ENCODE measurements around the gene CTBP2. TPM values are rescaled to one million over a fixed set of nuclear protein-coding genes. Genes with fewer than 3 reads are reported as not detected.

The CTBP2 gene
- total and polyA plus RNA-seq, 4 donors = 3.4 to 59.2 (median 5.5) TPM

GRCh38 chr10:125026974-125027735, 133.2 kb downstream of the CTBP2 start (continued):
- TF ChIP-seq RXRA (IDR thresholded peaks at IDR 0.05) = no peak
- no peak for TF ChIP-seq JUND (IDR thresholded peaks at IDR 0.05)
- TF ChIP-seq REST (IDR thresholded peaks at IDR 0.05) = no peak

GRCh38 chr10:125026036-125026931, 134.1 kb downstream of the CTBP2 start:
- no peak for DNase-seq (ENCODE audit: low spot score)
- peaks cover 2 to 30% (median 20%) of the 10 kb centered on the region in 4 donors for H3K4me1 ChIP-seq (ENCODE audit: control insufficient read depth in 4 of 4, insufficient read depth in 4 of 4, low read length in 3 of 4)

GRCh38 chr10:125025341-125025740, 135.0 kb downstream of the CTBP2 start:
- H3K27ac ChIP-seq (ENCODE audit: low read depth in 1 of 2, low read length in 2 of 2) = no peak overlapping the region
- TF ChIP-seq ATF3 (IDR thresholded peaks at IDR 0.05) (no peak), MAX (IDR thresholded peaks at IDR 0.05) (no peak), RXRA (IDR thresholded peaks at IDR 0.05) (no peak), FOXA2 (IDR thresholded peaks at IDR 0.05) (no peak), YY1 (IDR thresholded peaks at IDR 0.05) (no peak), EGR1 (IDR thresholded peaks at IDR 0.05; ENCODE audit: low read depth in 2 of 2) (no peak), FOXA1 (IDR thresholded peaks at IDR 0.05) (no peak), RAD21 (IDR thresholded peaks at IDR 0.05) (no peak), JUND (IDR thresholded peaks at IDR 0.05) (no peak), NR2F2 (IDR thresholded peaks at IDR 0.05) (no peak), HNF4G (IDR thresholded peaks at IDR 0.05) (no peak)

More at GRCh38 chr10:125026036-125026931, 134.1 kb downstream of the CTBP2 start:
- Histone ChIP-seq H3K9me3 (ENCODE audit: control insufficient read depth in 4 of 4, low read length in 3 of 4) (no peaks in the 10 kb centered on the region), H3K36me3 (ENCODE audit: control insufficient read depth in 4 of 4, insufficient read depth in 3 of 4, low read depth in 1 of 4, low read length in 3 of 4) (no peaks in the 10 kb centered on the region), H3K27ac (ENCODE audit: low read depth in 1 of 2, low read length in 2 of 2) (no peak overlapping the region), H3K4me3 (ENCODE audit: low read depth in 1 of 3, low read length in 3 of 3) (no peak overlapping the region), H3K27me3 (ENCODE audit: control insufficient read depth in 4 of 4, insufficient read depth in 4 of 4, low read length in 3 of 4) (no peaks in the 10 kb centered on the region), H3K9ac (ENCODE audit: low read depth in 1 of 2, low read length in 2 of 2) (no peak overlapping the region)
- TF ChIP-seq FOXA1 (IDR thresholded peaks at IDR 0.05) = no peak
- no peak for TF ChIP-seq YY1 (IDR thresholded peaks at IDR 0.05)
- TF ChIP-seq FOXA2 (IDR thresholded peaks at IDR 0.05) = no peak
- no peak for TF ChIP-seq CTCF (IDR thresholded peaks at IDR 0.05; ENCODE audit: low read depth, low read length, missing input control)
- no peak for TF ChIP-seq MAX (IDR thresholded peaks at IDR 0.05)
- no peak for TF ChIP-seq NR2F2 (IDR thresholded peaks at IDR 0.05)
- TF ChIP-seq RXRA (IDR thresholded peaks at IDR 0.05) = no peak
- no peak for TF ChIP-seq GABPA (IDR thresholded peaks at IDR 0.05 in 1 of 2, conservative IDR thresholded peaks at IDR 0.05 in 1 of 2)
- WGBS = 97% methylated on average over 51 of the region's 51 CpGs

More at GRCh38 chr10:125025341-125025740, 135.0 kb downstream of the CTBP2 start:
- Histone ChIP-seq H3K9ac (ENCODE audit: low read depth in 1 of 2, low read length in 2 of 2) (no peak overlapping the region), H3K9me3 (ENCODE audit: control insufficient read depth in 4 of 4, low read length in 3 of 4) (no peaks in the 10 kb centered on the region), H3K27me3 (ENCODE audit: control insufficient read depth in 4 of 4, insufficient read depth in 4 of 4, low read length in 3 of 4) (no peaks in the 10 kb centered on the region), H3K36me3 (ENCODE audit: control insufficient read depth in 4 of 4, insufficient read depth in 3 of 4, low read depth in 1 of 4, low read length in 3 of 4) (no peaks in the 10 kb centered on the region), H3K4me1 (ENCODE audit: control insufficient read depth in 4 of 4, insufficient read depth in 4 of 4, low read length in 3 of 4) (peaks cover 2 to 30% (median 20%) of the 10 kb centered on the region in 4 donors), H3K4me3 (ENCODE audit: low read depth in 1 of 3, low read length in 3 of 3) (no peak overlapping the region)
- DNase-seq (ENCODE audit: low spot score) = no peak
- WGBS = 47% methylated on average over 12 of the region's 12 CpGs
